HCT116 (cell line): ENCODE measurements around the gene TSKU. TPM values are rescaled to one million over a fixed set of nuclear protein-coding genes. Genes with fewer than 3 reads are reported as not detected.

Source experiments
- ATAC-seq: fragments of 200-7000 bp; cut with Tn5 transposase; 2 replicates; pipeline ENCODE4 v1.9.1; 2020; ENCODE audit warnings: mild to moderate bottlenecking, moderate library complexity
- BruUV-seq: library from RNA; stranded (reverse); fragments of 400-500 nt; replicated peaks from 2 replicates; lab custom pipeline; 2021; lab: Mats Ljungman, UMichigan
- CTCF ChIA-PET: fragments of 300-600 bp; sonication (Branson Sonifier 250); formaldehyde crosslinking; loops from one replicate; lab custom pipeline; 2021; ENCODE audit warnings: antibody characterized with exemption; lab: Charles Lee
- POLR2A ChIA-PET: fragments of 300-600, 350-600 bp; sonication (Branson Sonifier 250); formaldehyde crosslinking; loops from one replicate; lab custom pipeline; 2021; ENCODE audit warnings: antibody characterized with exemption; lab: Charles Lee
- RAD21 ChIA-PET, 2 experiments: fragments of 300-600 bp; sonication (Branson Sonifier 250); formaldehyde crosslinking; loops; one replicate each; lab custom pipeline; 2023; ENCODE audit warnings: low total read pairs in 2 of 2; ENCODE audit not compliant: uncharacterized antibody in 2 of 2, unreplicated experiment in 2 of 2, low non-redundant PET in 1 of 2; lab: Charles Lee
- DNase-seq: peaks from one replicate; pipeline ENCODE4 v3.0.0-alpha.2; 2010; ENCODE audit warnings: low read depth, low spot score
- H2AFZ ChIP-seq: fragments of 200-600 bp; shearing (Covaris generic), sonication (generic); 2 replicates; pipeline ENCODE4 v1.6.1; 2017; ENCODE audit warnings: low read depth, mixed run types, mixed read lengths, antibody characterized with exemption, low read length; ENCODE audit not compliant: poor library complexity, severe bottlenecking
- H3K27ac ChIP-seq: 2 replicates; pipeline ENCODE4 v1.5.1; 2012; ENCODE audit warnings: low read depth, low read length
- H3K27me3 ChIP-seq: fragments of 200-600 bp; sonication (generic); 2 replicates; pipeline ENCODE4 v1.6.1; 2016; ENCODE audit warnings: mixed run types, low read length, mixed read lengths; ENCODE audit not compliant: insufficient read depth
- H3K36me3 ChIP-seq, 2 experiments: fragments of 200-500 bp in 1 of 2; fragments of 200-600 bp in 1 of 2; sonication (Bioruptor generic) in 1 of 2; sonication (generic) in 1 of 2; 2 replicates each; pipeline versions ENCODE4 v1.5.1 to v1.6.1; 2014 to 2016; ENCODE audit warnings: low read length in 2 of 2, inconsistent platforms in 1 of 2, mixed read lengths in 1 of 2, mixed run types in 1 of 2; ENCODE audit not compliant: insufficient read depth in 2 of 2, control insufficient read depth in 1 of 2
- H3K4me1 ChIP-seq, 2 experiments: fragments of 200-600 bp in 1 of 2; sonication (generic) in 1 of 2; 2 replicates each; pipeline versions ENCODE4 v1.5.1 to v1.6.1; 2012 to 2017; ENCODE audit warnings: low read length in 2 of 2, inconsistent platforms in 1 of 2, mild to moderate bottlenecking in 1 of 2, mixed read lengths in 1 of 2, mixed run types in 1 of 2, moderate library complexity in 1 of 2; ENCODE audit not compliant: insufficient read depth in 2 of 2, control insufficient read depth in 1 of 2
- H3K4me2 ChIP-seq: fragments of 200-600 bp; sonication (generic); 2 replicates; pipeline ENCODE4 v1.6.1; 2017; ENCODE audit warnings: mixed run types, low read length, mixed read lengths
- H3K4me3 ChIP-seq, 2 experiments: fragments of 200-600 bp in 1 of 2; sonication (generic) in 1 of 2; replicated peaks in 1 of 2; 2 replicates each; pipeline ENCODE4 v1.5.1; 2011 to 2016; ENCODE audit warnings: low read length in 2 of 2, control low read depth in 1 of 2, low read depth in 1 of 2, mild to moderate bottlenecking in 1 of 2, mixed read lengths in 1 of 2, mixed run types in 1 of 2
- H3K79me2 ChIP-seq: fragments of 200-600 bp; sonication (generic); 2 replicates; pipeline ENCODE4 v1.6.1; 2017; ENCODE audit warnings: mild to moderate bottlenecking, mixed run types, low read length, moderate library complexity, mixed read lengths; ENCODE audit not compliant: insufficient read depth
- H3K9ac ChIP-seq: fragments of 200-600 bp; sonication (generic); 2 replicates; pipeline ENCODE4 v1.6.1; 2016; ENCODE audit warnings: low read length, mixed read lengths
- H3K9me2 ChIP-seq: fragments of 200-600 bp; sonication (generic), shearing (Covaris generic); 2 replicates; pipeline ENCODE4 v1.6.1; 2017; ENCODE audit warnings: mixed run types, mild to moderate bottlenecking, moderate library complexity; ENCODE audit not compliant: insufficient read depth
- H3K9me3 ChIP-seq, 2 experiments: fragments of 200-500 bp in 1 of 2; fragments of 200-600 bp in 1 of 2; sonication (Bioruptor generic) in 1 of 2; sonication (generic) in 1 of 2; 2 replicates each; pipeline ENCODE4 v1.6.1; 2014 to 2017; ENCODE audit warnings: low read length in 2 of 2, mixed read lengths in 2 of 2, inconsistent platforms in 1 of 2, low read depth in 1 of 2, mild to moderate bottlenecking in 1 of 2, mixed run types in 1 of 2, moderate library complexity in 1 of 2; ENCODE audit not compliant: control insufficient read depth in 1 of 2, insufficient read depth in 1 of 2
- H4K20me1 ChIP-seq: fragments of 200-600 bp; sonication (generic), shearing (Covaris generic); 2 replicates; pipeline ENCODE4 v1.6.1; 2017; ENCODE audit warnings: mixed run types, mild to moderate bottlenecking, moderate library complexity; ENCODE audit not compliant: insufficient read depth
- CEBPB ChIP-seq: IDR thresholded peaks from 2 replicates; pipeline ENCODE4 v1.6.1; 2012; ENCODE audit warnings: low read depth
- EGR1 ChIP-seq: IDR thresholded peaks from 2 replicates; pipeline ENCODE4 v1.6.1; 2012; ENCODE audit warnings: low read depth
- ELF1 ChIP-seq: IDR thresholded peaks from 2 replicates; pipeline ENCODE4 v1.6.1; 2012; ENCODE audit warnings: low read depth, borderline replicate concordance
- EZH2 ChIP-seq: fragments of 200-600 bp; sonication (generic); IDR thresholded peaks from 2 replicates; pipeline ENCODE4 v1.6.1; 2017; ENCODE audit warnings: antibody characterized with exemption, mixed run types
- FOSL1 ChIP-seq: IDR thresholded peaks from 2 replicates; pipeline ENCODE4 v1.6.1; 2012; ENCODE audit warnings: low read depth
- POLR2A ChIP-seq: IDR thresholded peaks from 2 replicates; pipeline ENCODE4 v1.7.0; 2011; ENCODE audit warnings: borderline replicate concordance; ENCODE audit not compliant: insufficient read depth, insufficient read length; ENCODE audit errors: extremely low read depth
- POLR2AphosphoS5 ChIP-seq: IDR thresholded peaks from 2 replicates; pipeline ENCODE4 v1.6.1; 2011; ENCODE audit warnings: mild to moderate bottlenecking, low read depth, low read length, moderate library complexity
- RAD21 ChIP-seq: IDR thresholded peaks from 2 replicates; pipeline ENCODE4 v1.6.1; 2012; ENCODE audit warnings: low read depth, mild to moderate bottlenecking
- SIN3A ChIP-seq: IDR thresholded peaks from 2 replicates; pipeline ENCODE4 v1.6.1; 2012; ENCODE audit warnings: low read depth
- intact Hi-C: fragments of 100-400 bp; cut with micrococcal nuclease; formaldehyde crosslinking; loops from 2 replicates; pipeline ENCODE4 v1.10.0; 2022
- total RNA-seq: library from RNA; stranded (reverse); gene quantifications from one replicate; pipeline ENCODE4 v1.2.1, GENCODE V29; 2021; ENCODE audit not compliant: unreplicated experiment
- TF ChIP-seq, protein P1 (sequence below): IDR thresholded peaks from 2 replicates; pipeline ENCODE4 v1.6.1; 2011; ENCODE audit warnings: mild to moderate bottlenecking, low read length, moderate library complexity; ENCODE audit not compliant: insufficient replicate concordance; ENCODE audit errors: extremely low read depth
- TF ChIP-seq, protein P2 (sequence below): IDR thresholded peaks from 2 replicates; pipeline ENCODE4 v1.6.1; 2012
- TF ChIP-seq, protein P3 (sequence below): IDR thresholded peaks from 2 replicates; pipeline ENCODE4 v1.6.1; 2012; ENCODE audit warnings: low read depth
- TF ChIP-seq, protein P4 (sequence below): IDR thresholded peaks from 2 replicates; pipeline ENCODE4 v1.6.1; 2012

TSKU gene
- total RNA-seq, 1 experiment from 2014 or later: 21.9 TPM

DNA sequence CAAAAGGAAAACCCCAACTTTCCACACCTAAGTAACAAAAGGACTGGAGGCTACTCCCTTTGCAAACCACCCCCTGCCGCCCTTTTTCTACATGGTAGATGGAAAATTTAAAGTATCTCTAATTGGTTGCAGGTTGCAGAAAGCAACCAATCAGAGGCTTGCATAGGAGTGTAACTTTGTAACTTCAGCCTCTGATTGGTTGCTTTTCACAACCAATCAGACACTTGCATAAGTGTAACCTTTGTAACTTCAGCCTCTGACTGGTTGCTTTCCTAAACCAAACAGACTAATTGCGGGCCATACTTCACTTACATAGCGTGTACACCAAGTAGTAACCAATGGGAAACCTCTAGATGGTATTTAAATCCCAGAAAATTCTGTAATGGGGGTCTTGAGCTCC is 60.8 kb downstream of the TSKU start:
- no TSS peak for BruUV-seq
- H3K4me3 ChIP-seq: no peak overlapping the region
- ATAC-seq: no peak

DNA sequence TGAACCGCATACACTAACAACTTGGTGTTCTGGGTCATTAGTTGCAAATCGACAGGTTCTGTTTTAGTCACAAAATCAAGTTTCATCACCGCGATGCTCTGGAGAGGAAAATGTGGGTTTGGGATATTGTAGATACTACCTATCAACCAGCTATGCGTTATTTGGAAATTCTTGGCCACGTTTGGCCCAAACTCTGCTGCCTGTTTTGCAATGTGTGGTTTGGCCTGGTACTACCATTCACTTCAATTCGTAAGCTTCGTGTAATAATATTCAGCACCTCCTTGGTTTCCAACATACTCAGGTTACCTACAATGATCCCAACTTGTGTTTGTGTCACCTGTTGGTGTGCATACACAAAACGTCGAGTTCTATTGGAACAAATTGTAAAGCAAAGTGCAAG is 61.4 kb downstream of the TSKU start:
- Histone ChIP-seq H3K9ac (no peak overlapping the region), H4K20me1 (no peaks in the 10 kb centered on the region), H2AFZ (no peak overlapping the region), H3K36me3 (no peaks in the 10 kb centered on the region), H3K4me3 (no peak overlapping the region), H3K9me3 (no peaks in the 10 kb centered on the region), H3K9me2 (no peaks in the 10 kb centered on the region), H3K79me2 (no peaks in the 10 kb centered on the region), H3K27ac (no peak overlapping the region), H3K4me2 (no peak overlapping the region), H3K27me3 (no peaks in the 10 kb centered on the region), H3K4me1 (peaks cover 0 to 10% of the 10 kb centered on the region in 2 experiments; a peak in 2 of 4 replicates)
- DNase-seq (no peak), ATAC-seq (no peak)
- BruUV-seq: no TSS peak
- ChIA-PET RAD21 (no interaction called here), POLR2A (no interaction called here), CTCF (no interaction called here)
- TF ChIP-seq, protein P1, sequence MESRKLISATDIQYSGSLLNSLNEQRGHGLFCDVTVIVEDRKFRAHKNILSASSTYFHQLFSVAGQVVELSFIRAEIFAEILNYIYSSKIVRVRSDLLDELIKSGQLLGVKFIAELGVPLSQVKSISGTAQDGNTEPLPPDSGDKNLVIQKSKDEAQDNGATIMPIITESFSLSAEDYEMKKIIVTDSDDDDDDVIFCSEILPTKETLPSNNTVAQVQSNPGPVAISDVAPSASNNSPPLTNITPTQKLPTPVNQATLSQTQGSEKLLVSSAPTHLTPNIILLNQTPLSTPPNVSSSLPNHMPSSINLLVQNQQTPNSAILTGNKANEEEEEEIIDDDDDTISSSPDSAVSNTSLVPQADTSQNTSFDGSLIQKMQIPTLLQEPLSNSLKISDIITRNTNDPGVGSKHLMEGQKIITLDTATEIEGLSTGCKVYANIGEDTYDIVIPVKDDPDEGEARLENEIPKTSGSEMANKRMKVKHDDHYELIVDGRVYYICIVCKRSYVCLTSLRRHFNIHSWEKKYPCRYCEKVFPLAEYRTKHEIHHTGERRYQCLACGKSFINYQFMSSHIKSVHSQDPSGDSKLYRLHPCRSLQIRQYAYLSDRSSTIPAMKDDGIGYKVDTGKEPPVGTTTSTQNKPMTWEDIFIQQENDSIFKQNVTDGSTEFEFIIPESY: no peak
- no peak for TF ChIP-seq CEBPB
- TF ChIP-seq RAD21: no peak
- no peak for TF ChIP-seq SIN3A
- no peak for TF ChIP-seq EGR1
- TF ChIP-seq, protein P2, sequence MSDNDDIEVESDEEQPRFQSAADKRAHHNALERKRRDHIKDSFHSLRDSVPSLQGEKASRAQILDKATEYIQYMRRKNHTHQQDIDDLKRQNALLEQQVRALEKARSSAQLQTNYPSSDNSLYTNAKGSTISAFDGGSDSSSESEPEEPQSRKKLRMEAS: no peak
- TF ChIP-seq ELF1: no peak
- TF ChIP-seq EZH2: no peak
- no peak for TF ChIP-seq POLR2AphosphoS5
- TF ChIP-seq POLR2A: no peak
- TF ChIP-seq, protein P3, sequence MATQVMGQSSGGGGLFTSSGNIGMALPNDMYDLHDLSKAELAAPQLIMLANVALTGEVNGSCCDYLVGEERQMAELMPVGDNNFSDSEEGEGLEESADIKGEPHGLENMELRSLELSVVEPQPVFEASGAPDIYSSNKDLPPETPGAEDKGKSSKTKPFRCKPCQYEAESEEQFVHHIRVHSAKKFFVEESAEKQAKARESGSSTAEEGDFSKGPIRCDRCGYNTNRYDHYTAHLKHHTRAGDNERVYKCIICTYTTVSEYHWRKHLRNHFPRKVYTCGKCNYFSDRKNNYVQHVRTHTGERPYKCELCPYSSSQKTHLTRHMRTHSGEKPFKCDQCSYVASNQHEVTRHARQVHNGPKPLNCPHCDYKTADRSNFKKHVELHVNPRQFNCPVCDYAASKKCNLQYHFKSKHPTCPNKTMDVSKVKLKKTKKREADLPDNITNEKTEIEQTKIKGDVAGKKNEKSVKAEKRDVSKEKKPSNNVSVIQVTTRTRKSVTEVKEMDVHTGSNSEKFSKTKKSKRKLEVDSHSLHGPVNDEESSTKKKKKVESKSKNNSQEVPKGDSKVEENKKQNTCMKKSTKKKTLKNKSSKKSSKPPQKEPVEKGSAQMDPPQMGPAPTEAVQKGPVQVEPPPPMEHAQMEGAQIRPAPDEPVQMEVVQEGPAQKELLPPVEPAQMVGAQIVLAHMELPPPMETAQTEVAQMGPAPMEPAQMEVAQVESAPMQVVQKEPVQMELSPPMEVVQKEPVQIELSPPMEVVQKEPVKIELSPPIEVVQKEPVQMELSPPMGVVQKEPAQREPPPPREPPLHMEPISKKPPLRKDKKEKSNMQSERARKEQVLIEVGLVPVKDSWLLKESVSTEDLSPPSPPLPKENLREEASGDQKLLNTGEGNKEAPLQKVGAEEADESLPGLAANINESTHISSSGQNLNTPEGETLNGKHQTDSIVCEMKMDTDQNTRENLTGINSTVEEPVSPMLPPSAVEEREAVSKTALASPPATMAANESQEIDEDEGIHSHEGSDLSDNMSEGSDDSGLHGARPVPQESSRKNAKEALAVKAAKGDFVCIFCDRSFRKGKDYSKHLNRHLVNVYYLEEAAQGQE: no peak
- intact Hi-C loops: no loop called here

More for the DNA sequence above, 60.8 kb downstream of the TSKU start:
- Histone ChIP-seq H3K27me3 (no peaks in the 10 kb centered on the region), H3K9ac (no peak overlapping the region), H2AFZ (no peak overlapping the region), H4K20me1 (no peaks in the 10 kb centered on the region), H3K36me3 (no peaks in the 10 kb centered on the region), H3K79me2 (no peaks in the 10 kb centered on the region), H3K4me1 (peaks cover 4 to 16% of the 10 kb centered on the region in 2 experiments; a peak in 3 of 4 replicates), H3K27ac (no peak overlapping the region), H3K9me2 (no peaks in the 10 kb centered on the region), H3K9me3 (no peaks in the 10 kb centered on the region), H3K4me2 (no peak overlapping the region)
- RAD21 ChIA-PET: no interaction called here
- intact Hi-C loops: no loop called here
- TF ChIP-seq FOSL1 (no peak), POLR2AphosphoS5 (no peak)
- TF ChIP-seq, protein P4, sequence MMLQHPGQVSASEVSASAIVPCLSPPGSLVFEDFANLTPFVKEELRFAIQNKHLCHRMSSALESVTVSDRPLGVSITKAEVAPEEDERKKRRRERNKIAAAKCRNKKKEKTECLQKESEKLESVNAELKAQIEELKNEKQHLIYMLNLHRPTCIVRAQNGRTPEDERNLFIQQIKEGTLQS: no peak
- POLR2A ChIA-PET: no interaction called here
- CTCF ChIA-PET: no interaction called here
- DNase-seq: no peak
